HepG2 (cell line): ENCODE results near the gene CD151. TPM values are rescaled to one million over a fixed set of nuclear protein-coding genes. Genes with fewer than 3 reads are reported as not detected.

Experiments used
- HOMEZ ChIP-seq: IDR thresholded peaks from 2 replicates; pipeline ENCODE4 v1.6.1; 2016; ENCODE audit warnings: low read depth
- ISL2 ChIP-seq: sonication (generic); formaldehyde crosslinking; IDR thresholded peaks from 2 replicates; pipeline ENCODE4 v1.5.0; 2020; ENCODE audit warnings: missing genetic modification reagents
- KDM5B ChIP-seq: sonication (generic); formaldehyde crosslinking; IDR thresholded peaks from 2 replicates; pipeline ENCODE4 v1.4.0; 2020; ENCODE audit warnings: missing genetic modification reagents, mild to moderate bottlenecking, borderline replicate concordance
- KMT2A ChIP-seq: sonication (generic); formaldehyde crosslinking; IDR thresholded peaks from 2 replicates; pipeline ENCODE4 v1.4.0; 2020; ENCODE audit warnings: missing genetic modification reagents
- MTA1 ChIP-seq: sonication (generic); formaldehyde crosslinking; IDR thresholded peaks from 2 replicates; pipeline ENCODE4 v1.4.0; 2020; ENCODE audit warnings: missing genetic modification reagents, mild to moderate bottlenecking, borderline replicate concordance
- PHF8 ChIP-seq: sonication (generic); formaldehyde crosslinking; IDR thresholded peaks from 2 replicates; pipeline ENCODE4 v1.5.0; 2020; ENCODE audit warnings: missing genetic modification reagents
- RFX5 ChIP-seq: IDR thresholded peaks from 2 replicates; pipeline ENCODE4 v1.6.1; 2011; ENCODE audit warnings: low read depth, low read length, improper control_type of control experiment
- RORA ChIP-seq: sonication (generic); formaldehyde crosslinking; IDR thresholded peaks from 2 replicates; pipeline ENCODE4 v1.5.0; 2020; ENCODE audit warnings: mild to moderate bottlenecking, missing genetic modification reagents, moderate library complexity
- SCMH1 ChIP-seq: sonication (generic); formaldehyde crosslinking; IDR thresholded peaks from 2 replicates; pipeline ENCODE4 v1.9.0; 2021; ENCODE audit warnings: missing genetic modification reagents, mild to moderate bottlenecking, borderline replicate concordance
- SETDB1 ChIP-seq: sonication (generic); formaldehyde crosslinking; IDR thresholded peaks from 2 replicates; pipeline ENCODE4 v1.5.1; 2020; ENCODE audit warnings: missing genetic modification reagents, mild to moderate bottlenecking, borderline replicate concordance
- SP5 ChIP-seq: IDR thresholded peaks from 2 replicates; pipeline ENCODE4 v1.6.1; 2016; ENCODE audit warnings: low read depth, borderline replicate concordance
- TFDP1 ChIP-seq: IDR thresholded peaks from 2 replicates; pipeline ENCODE4 v1.6.1; 2016; ENCODE audit warnings: missing compliant biosample characterization, missing genetic modification reagents, borderline replicate concordance
- TGIF2 ChIP-seq: IDR thresholded peaks from 2 replicates; pipeline ENCODE4 v1.6.1; 2016; ENCODE audit warnings: control low read depth, missing compliant biosample characterization
- TRIM24 ChIP-seq: sonication (generic); formaldehyde crosslinking; IDR thresholded peaks from 2 replicates; pipeline ENCODE4 v1.8.0; 2022; ENCODE audit warnings: mild to moderate bottlenecking, missing genetic modification reagents
- ZBTB38 ChIP-seq: sonication (generic); formaldehyde crosslinking; IDR thresholded peaks from 2 replicates; pipeline ENCODE4 v1.5.1; 2020; ENCODE audit warnings: mild to moderate bottlenecking, missing genetic modification reagents
- ZMAT5 ChIP-seq: sonication (generic); formaldehyde crosslinking; IDR thresholded peaks from 2 replicates; pipeline ENCODE4 v1.5.0; 2020; ENCODE audit warnings: mild to moderate bottlenecking, low read depth, missing genetic modification reagents, borderline replicate concordance
- ZMYM3 ChIP-seq: sonication (generic); formaldehyde crosslinking; IDR thresholded peaks from 2 replicates; pipeline ENCODE4 v1.5.1; 2020; ENCODE audit warnings: mild to moderate bottlenecking, missing genetic modification reagents
- ZNF205 ChIP-seq: IDR thresholded peaks from 2 replicates; pipeline ENCODE4 v1.6.1; 2018; ENCODE audit warnings: missing biosample characterization, missing genetic modification reagents
- ZNF333 ChIP-seq: sonication (generic); formaldehyde crosslinking; IDR thresholded peaks from 2 replicates; pipeline ENCODE4 v1.4.0; 2020; ENCODE audit warnings: mild to moderate bottlenecking, missing genetic modification reagents, borderline replicate concordance
- ZNF674 ChIP-seq: sonication (generic); formaldehyde crosslinking; IDR thresholded peaks from 2 replicates; pipeline ENCODE4 v1.5.0; 2020; ENCODE audit warnings: low read depth, mild to moderate bottlenecking, missing genetic modification reagents
- ZNF687 ChIP-seq: sonication (generic); formaldehyde crosslinking; IDR thresholded peaks from 2 replicates; pipeline ENCODE4 v1.5.1; 2020; ENCODE audit warnings: mild to moderate bottlenecking, missing genetic modification reagents, moderate library complexity
- ZNF776 ChIP-seq: sonication (generic); formaldehyde crosslinking; IDR thresholded peaks from 2 replicates; pipeline ENCODE4 v1.4.0; 2020; ENCODE audit warnings: mild to moderate bottlenecking, missing genetic modification reagents
- ZNF83 ChIP-seq: sonication (generic); formaldehyde crosslinking; IDR thresholded peaks from 2 replicates; pipeline ENCODE4 v1.4.0; 2020; ENCODE audit warnings: missing genetic modification reagents, mild to moderate bottlenecking, borderline replicate concordance
- ZNF879 ChIP-seq: sonication (generic); formaldehyde crosslinking; IDR thresholded peaks from 2 replicates; pipeline ENCODE4 v1.8.1; 2023; ENCODE audit warnings: missing genetic modification reagents
- polyA plus RNA-seq, 8 experiments: library from polyadenylated mRNA; depleted of rRNA in 3 of 8; stranded (reverse) in 7 of 8; unstranded in 1 of 8; fragments of >200 nt; fragmentation: Illumina TruSeq in 4 of 8; extraction: Trizol in 4 of 8; gene quantifications; 2 replicates each; pipeline versions ENCODE4 v1.2.1 to v1.2.3, GENCODE V29; 2011 to 2016; ENCODE audit warnings: low read depth in 4 of 8, missing spikeins in 1 of 8, mixed read lengths in 1 of 8; ENCODE audit not compliant: insufficient read depth in 1 of 8
- total RNA-seq, 5 experiments: library from RNA; depleted of rRNA; stranded (reverse); fragments of >200 nt; fragmentation: Illumina TruSeq; extraction: Trizol; gene quantifications; 2 replicates each; pipeline ENCODE4 v1.2.3, GENCODE V29; 2016; ENCODE audit warnings: low read depth in 1 of 5

Gene CD151
- total and polyA plus RNA-seq, 2 of the 13 experiments (the other 11 are each of a cell fraction or from before 2014, with no cell fraction given) = 125 to 197 TPM

GRCh38 chr11:797296-798092, 35.3 kb upstream of the CD151 start (continued):
- TF ChIP-seq ZNF687 (CRISPR knock-in tag) = peak; percentile 69
- no peak for TF ChIP-seq ZNF879 (CRISPR knock-in tag)
- peak; percentile 72 for TF ChIP-seq PHF8 (CRISPR knock-in tag)
- TF ChIP-seq ZMAT5 = no peak
- TF ChIP-seq TGIF2 = peak; percentile 25; the same call in 1 of the 2 replicates
- TF ChIP-seq TFDP1 (CRISPR knock-in tag) = no peak
- TF ChIP-seq RORA (CRISPR knock-in tag) = no peak
- TF ChIP-seq SETDB1 = no peak
- no peak for TF ChIP-seq ZMYM3 (CRISPR knock-in tag)
- no peak for TF ChIP-seq ZNF83
- no peak for TF ChIP-seq RFX5
- no peak for TF ChIP-seq ZNF674 (CRISPR knock-in tag)
- no peak for TF ChIP-seq MTA1 (CRISPR knock-in tag)
- TF ChIP-seq SCMH1 (CRISPR knock-in tag) = no peak
- TF ChIP-seq ZBTB38 (CRISPR knock-in tag) = peak; percentile 49; the same call in 1 of the 2 replicates
- TF ChIP-seq TRIM24 (CRISPR knock-in tag) = no peak
- no peak for TF ChIP-seq ZNF776
- TF ChIP-seq KDM5B = 0 out of 2 replicates have a peak, but pooled peaks have one; percentile 13
- peak; percentile 11; the same call in 1 of the 2 replicates for TF ChIP-seq SP5 (CRISPR knock-in tag)
- no peak for TF ChIP-seq ZNF333 (CRISPR knock-in tag)
- no peak for TF ChIP-seq ZNF205 (CRISPR knock-in tag)
- TF ChIP-seq ISL2 = no peak
- TF ChIP-seq KMT2A (CRISPR knock-in tag) = peak; percentile 15; the same call in 1 of the 2 replicates
- peak; percentile 38; the same call in 1 of the 2 replicates for TF ChIP-seq HOMEZ
